GM19324 (cell line): Measurements from ENCODE around the gene POLE4.
A peak's percentile ranks its signal among the peaks of the same experiment; 100 is the strongest.

Source experiments
- ATAC-seq: cut with Tn5 transposase; IDR thresholded peaks from one replicate; pipeline ENCODE4 v1.9.1; 2021; ENCODE audit warnings: mild to moderate bottlenecking, moderate library complexity; ENCODE audit not compliant: unreplicated experiment, low FRiP score

The POLE4 gene

DNA sequence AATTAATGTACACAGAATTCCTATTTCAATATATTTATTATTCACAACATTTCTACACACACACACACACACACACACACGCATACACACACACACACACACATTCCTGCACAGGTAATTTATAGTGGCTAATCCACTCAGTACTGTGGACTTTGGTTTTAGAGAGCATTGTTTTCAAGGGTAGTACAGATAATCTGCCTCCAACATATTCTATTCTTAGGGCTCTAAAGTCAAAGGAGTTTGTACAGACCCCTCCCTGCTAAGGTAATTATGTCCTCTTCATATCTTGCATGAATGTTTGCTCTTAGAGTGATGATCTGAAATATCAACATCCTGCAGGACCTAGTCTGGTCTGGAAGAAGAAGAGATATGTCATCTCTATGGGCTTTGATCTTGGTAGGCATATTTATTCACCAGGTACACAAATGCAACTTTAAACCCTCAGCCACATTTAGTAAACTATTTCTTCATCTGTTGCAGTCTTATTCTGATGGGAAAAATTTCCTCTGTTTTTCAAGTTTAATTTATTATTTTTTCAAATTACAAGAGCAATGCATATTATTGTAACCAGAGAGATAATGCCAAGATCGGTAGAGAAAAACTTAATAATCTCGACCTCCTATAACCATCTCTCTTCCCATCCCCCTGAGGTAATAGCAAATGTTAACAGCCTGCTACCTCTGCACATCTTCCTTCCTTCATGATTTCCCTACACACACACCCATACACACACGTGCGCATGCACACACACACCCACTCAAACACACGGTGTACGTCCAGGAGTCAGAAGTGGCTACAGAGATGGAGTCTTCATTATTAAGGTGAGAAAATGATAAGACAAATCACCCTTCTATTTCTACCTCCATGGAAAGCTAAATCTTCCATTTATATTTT lies 18.3 kb upstream of the POLE4 start:
- no peak for ATAC-seq

GRCh38 chr2:74941284-74941683 lies 17.2 kb upstream of the POLE4 start:
- ATAC-seq, result no peak

DNA sequence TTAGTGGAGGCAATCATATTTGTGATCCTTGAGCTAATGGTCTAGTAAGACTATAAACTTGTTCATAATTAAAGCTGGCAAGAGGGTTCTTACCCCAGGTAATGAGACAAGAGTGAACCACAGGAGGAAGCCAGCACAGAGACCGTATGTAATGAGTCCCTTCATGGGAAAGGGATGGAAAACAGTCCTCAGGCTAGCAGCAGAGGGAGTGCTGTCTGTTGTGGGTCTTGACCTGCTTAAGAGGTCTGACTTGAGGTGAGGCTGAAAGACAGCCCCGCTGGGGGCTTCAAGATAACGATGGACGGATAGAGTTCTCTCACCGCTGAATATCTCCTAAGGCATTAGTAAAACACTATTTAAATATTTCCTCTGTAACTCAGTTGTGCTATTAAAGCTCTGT lies 16.2 kb upstream of the POLE4 start:
- no peak for ATAC-seq

DNA sequence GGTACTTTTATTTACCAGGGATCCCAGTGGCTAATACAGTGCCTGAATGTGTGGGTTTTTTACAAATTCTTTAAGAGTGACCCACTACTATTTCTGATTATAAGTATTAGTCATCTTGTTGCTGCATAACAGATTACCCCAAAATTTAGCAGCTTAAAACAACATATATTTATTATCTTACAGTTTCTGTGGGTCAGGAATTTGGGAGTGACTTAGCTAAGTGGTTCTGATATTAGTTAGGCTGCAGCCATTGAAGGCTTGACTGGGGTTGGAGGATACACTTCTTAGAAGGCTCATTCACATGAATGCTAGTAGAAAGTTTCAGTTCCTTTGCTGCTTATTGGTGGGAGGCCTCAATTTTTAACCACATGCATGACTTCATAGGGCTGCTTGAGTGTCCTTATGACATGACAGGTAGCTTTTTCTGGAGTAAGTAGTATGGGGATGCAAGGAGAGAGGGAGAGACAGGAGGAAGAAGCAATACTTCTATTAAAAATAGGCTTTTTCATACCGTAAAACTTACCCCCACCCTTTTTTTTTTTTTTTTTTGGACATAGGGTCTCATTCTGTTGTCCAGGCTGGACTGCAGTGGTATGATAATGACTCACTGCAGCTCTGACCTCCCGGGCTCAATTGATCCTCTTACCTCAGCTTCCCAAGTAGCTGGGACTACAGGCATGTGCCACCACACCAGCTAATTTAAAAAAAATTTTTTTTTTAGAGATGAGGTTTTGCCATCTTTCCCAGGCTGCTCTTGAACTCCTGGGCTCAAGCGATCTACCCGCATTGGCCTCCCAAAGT lies 13.3 kb upstream of the POLE4 start:
- peak; percentile 98 for ATAC-seq

DNA sequence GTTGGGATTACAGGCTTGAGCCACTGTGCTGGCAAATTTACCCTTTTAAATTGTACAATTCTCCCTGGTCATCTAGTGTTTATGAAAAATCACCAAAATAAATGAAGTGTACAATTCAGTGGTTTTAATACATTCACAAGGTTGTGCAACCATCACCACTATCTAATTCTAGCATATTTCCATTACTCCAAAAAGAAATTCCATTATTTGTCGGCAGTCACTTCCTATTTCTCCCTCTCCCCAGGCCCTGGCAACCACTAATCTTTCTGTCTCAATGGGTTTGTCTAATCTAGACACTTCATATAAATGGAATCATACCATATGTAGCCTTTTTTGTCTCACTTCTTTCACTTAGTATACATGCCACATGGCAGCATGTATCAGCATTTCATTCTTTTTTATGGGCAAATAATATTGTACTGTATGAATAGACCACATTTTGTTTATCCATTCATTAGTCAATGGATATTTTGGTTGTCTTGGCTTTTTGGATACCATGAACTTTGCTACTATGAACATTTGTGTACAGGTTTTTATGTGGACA lies 12.6 kb upstream of the POLE4 start:
- no peak for ATAC-seq

GRCh38 chr2:74947703-74948102 lies 10.7 kb upstream of the POLE4 start:
- ATAC-seq, result no peak

- no peak for ATAC-seq
Measured at GRCh38 chr2:74948779-74949178, 9.7 kb upstream of the POLE4 start.

DNA sequence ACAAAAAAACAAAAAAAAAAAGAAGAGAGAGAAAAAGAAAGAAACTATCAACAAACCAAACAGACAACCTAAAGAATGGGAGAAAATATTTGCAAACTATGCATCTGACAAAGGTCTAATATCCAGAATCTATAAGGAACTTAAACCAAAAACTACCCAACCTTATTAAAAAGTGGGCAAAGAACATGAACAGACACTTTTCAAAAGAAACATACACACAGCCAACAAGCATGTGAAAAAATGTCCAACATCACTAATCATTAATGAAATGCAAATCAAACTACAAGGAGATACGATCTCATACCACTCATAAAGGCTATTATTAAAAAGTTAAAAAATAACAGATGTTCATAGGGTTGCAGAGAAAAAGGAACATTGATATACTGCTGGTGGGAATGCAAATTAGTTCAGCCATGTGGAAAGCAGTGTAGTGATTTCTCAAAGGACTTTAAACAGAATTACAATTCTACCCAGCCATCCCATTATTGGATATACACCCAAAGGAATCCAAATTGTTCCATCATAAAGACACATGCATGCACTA lies 7.2 kb upstream of the POLE4 start:
- no peak for ATAC-seq

- no peak for ATAC-seq
Measured at GRCh38 chr2:74952575-74952974, 5.9 kb upstream of the POLE4 start.

DNA sequence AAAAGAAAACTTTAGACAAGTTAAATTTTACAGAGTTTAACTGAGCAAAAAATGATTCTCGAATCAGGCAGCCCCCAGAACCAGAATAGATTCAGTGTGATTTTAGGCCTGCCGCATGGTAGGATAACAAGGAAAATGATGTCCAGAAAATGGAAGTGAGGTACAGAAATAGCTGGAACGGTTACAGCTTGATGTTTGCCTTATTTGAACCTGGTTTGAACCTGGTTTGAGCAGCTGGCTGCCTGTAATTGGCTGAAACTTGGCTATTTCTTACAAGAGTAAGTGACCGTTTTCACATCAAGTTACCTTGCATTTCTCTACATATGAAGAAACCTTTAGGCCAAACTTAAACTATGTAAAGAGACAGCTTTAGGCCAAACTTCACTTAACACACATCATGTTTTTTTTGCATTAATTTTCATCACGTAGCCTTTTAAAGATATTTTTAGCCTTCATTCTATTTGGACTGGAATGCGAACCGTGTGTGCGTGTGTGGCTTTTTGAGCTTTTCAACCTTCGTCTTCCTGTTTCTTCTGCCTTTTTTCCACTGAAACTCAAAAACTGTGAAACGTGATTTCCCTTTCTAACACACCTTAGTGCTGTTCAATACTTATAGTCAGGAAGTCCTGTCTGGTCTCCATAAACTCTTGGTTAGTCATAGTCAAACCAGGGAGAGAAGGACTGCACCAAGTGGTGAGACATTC lies 4.5 kb upstream of the POLE4 start:
- ATAC-seq, result no peak

GRCh38 chr2:74954500-74954874 lies 4.0 kb upstream of the POLE4 start:
- no peak for ATAC-seq

DNA sequence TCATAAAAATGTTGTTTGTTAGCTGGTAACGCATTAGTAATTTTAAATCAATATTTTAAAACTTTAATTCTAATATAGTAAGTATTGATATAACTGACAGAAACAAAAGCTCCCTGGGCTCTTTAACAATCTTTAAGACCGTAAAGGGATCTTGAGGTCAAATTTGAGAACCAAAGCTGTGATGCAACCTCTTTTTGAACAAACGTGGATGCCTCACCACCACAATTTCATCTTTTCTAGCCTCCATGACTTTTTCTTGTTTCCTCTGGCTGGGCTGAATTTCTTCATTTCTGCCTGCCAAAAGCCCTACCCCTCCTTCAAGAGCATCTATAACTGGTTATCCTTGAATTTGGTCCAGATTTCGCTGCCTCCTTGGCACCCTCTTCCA lies 563 bp upstream of the POLE4 start:
- ATAC-seq, result no peak

DNA sequence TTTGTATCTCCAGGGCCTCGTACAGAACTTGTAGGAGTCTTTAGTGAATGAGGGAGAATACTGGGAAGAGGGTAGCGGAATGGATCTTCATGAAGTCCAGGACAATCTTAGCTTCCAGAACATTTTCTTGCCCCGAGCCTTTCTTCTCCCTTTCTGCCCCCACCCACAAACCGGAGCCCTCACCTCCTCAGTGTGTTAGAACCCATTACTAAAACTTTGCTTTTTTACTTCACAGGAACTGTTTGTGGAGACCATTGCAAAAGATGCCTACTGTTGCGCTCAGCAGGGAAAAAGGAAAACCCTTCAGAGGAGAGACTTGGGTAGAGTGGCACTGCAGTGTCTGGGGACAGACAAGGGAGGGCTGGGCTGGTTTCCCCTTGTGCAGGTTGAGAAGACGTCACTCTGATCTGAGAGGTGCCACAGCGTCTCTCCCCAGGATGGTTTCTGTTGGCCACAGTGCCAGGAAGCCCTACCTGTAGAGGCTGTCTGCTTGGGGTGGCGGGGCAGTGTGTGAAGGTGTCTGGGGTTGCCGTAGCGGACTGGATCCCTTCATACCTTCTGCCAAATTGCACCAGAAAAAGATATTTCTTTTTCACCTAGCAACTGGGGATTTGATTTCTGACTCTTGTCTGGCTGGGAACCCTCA lies 786 bp downstream of the POLE4 start:
- no peak for ATAC-seq

- no peak for ATAC-seq
Measured at GRCh38 chr2:74966887-74967286, 8.4 kb downstream of the POLE4 start.

DNA sequence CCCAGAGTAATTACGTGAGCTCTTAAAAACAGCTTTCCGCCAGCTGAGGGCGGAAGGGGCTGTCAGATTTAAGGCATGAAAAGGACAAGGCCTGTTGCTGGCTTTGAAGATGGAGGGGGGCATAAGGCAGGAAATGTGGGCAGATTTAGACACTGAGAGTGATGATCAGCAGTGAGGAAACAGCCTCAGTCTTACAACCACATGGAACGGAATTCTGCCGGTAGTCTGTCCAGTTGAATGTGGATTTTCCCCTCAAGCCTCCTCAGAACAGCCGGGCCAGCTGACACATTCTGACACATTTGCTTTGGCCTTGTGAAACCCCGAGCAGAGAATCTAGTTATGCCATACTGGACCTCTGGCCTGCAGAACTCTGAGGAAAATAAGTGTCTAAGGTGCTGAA lies 16.6 kb downstream of the POLE4 start:
- ATAC-seq, result no peak

DNA sequence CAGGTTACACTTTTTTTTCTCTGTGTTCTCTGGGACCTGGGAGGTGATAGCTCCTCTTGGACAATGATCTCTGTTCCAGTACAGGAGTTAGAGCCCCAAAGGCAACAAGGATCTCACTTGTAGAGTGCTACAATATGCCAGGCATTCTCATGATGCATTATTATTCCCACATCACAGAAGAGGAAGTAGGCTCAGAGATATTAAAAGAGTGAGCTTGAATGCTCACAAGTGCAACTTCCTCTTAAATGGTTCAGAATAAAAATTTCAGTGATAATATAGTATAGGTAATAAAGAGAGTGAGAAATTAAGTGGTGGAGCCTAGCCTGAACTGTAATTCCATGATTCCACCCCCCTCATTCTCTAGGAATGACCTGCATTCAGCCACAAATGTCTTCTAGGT lies 21.4 kb downstream of the POLE4 start:
- ATAC-seq, result no peak

DNA sequence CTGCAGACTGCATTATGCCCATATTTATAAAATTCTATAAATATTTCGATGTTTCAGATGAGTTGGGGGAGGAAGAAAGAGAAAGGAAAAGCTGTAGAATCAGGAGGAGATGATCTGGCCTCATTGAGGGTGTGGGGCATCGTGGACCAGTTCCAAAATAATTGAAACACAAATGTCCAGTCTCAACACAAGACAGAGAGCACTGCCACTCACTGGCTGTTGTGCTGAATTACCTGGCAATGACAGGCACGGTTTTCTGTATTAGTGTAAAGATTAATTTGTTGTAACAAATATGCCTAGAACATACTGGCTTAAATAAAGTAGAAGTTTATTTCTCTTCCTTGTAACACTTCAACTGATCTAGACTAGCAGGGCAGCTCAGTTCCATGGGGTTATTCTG lies 24.1 kb downstream of the POLE4 start:
- no peak for ATAC-seq

DNA sequence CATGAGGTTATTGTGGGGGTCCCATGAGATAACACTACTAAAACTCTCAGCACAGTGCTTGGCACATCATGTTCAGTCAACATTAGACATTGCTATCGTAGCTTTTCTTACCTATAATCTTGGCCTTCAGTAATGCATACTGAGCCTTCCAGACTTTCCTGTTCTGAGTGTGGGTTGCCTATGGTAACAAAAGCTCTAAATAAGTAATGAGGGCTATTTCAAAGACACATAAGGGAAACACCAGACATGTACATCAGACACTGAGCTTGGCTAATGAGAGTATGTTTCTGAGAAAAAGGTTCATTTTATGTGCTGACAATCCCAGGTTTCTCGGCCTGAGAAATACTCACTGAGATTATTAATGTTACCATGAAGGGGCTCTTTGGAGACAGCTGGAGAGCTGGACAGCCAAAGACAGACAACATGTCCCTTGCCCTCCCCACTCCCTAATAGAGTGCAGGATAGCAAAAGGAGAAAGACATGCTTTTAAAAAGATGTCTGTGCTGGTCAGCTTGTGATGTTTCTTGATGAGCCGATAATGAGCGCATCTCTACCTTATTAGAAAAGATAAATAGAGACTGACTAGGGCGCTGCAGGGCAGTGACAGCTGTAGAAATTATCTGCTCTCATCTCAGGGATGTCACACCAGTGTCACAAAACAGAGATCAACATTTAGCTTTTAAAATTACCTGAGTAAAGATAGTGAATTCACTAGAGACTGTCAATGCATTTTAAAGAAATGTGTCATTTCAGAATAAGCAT lies 25.4 kb downstream of the POLE4 start:
- no peak for ATAC-seq

DNA sequence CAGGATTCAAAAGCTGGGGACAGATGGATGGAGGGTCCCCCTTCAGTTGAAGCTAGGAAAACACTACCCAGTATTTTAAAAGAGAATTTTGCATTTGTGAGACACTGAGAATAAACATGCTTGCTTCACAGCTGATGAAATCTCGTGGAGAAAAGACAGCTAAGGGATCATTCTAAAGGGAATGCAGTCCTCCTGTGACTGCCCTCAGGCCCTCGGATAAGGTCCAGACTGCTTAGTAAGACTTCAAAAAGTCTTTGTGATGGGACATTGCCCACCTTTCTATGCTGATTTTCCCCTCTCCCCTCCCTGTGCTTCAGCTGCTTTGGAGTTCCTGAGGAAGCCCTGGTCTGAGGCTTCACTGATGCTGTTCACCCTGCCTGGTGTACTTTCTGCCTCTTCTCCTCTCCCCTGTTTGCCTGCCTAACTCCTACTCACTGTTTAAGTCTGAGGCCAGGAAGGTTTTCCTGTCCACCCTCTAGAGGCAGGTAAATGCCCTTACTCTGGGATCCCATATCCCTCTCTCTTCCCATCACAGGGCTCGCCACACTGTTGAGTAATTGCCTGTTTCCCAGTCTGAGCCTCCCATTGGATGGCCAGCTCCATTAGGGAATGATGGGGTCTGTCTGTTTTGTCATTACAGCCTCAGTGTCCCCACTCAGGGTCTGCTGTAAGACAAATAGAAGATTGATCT lies 26.6 kb downstream of the POLE4 start:
- ATAC-seq, result no peak
